ENCODE results near the gene ABCA1. TPM values are rescaled to one million over a fixed set of nuclear protein-coding genes. Genes with fewer than 3 reads are reported as not detected.
"Not testable (repeated sequence)": the region's sequence is repeated elsewhere in the genome, so short reads cannot be mapped to it uniquely, and the experiment has no call there.

The ABCA1 gene
- total RNA-seq, 4 donors from 2014 or later = 59.2 to 84.1 (median 80.5) TPM

GRCh38 chr9:104963076-104963475 is 35.1 kb upstream of the ABCA1 start:
- Histone ChIP-seq H3K9me3 (no peaks in the 10 kb centered on the region), H3K27me3 (no peaks in the 10 kb centered on the region), H3K36me3 (no peaks in the 10 kb centered on the region), H3K27ac (no peak overlapping the region), H3K4me1 (peaks cover 0 to 5% (median 0%) of the 10 kb centered on the region in 4 donors), H3K4me3 (no peak overlapping the region)
- WGBS, 2 donors = 93 to 94% methylated on average over 6 of the region's 6 CpGs
- TF ChIP-seq POLR2A (IDR thresholded peaks at IDR 0.05) (no peak), CTCF (IDR thresholded peaks at IDR 0.05) (no peak), EP300 (IDR thresholded peaks at IDR 0.05) (no peak)
- DNase-seq (ENCODE audit: low spot score in 2 of 2) = no peak

GRCh38 chr9:104961701-104962359 is 33.9 kb upstream of the ABCA1 start:
- H3K4me1 ChIP-seq = no peaks in the 10 kb centered on the region
- DNase-seq (ENCODE audit: low spot score in 2 of 2) = no peak
- no peaks in the 10 kb centered on the region for H3K27me3 ChIP-seq
- TF ChIP-seq POLR2A (IDR thresholded peaks at IDR 0.05) (no peak), EP300 (IDR thresholded peaks at IDR 0.05) (no peak), CTCF (IDR thresholded peaks at IDR 0.05) (no peak)
- H3K4me3 ChIP-seq = no peak overlapping the region
- no peaks in the 10 kb centered on the region for H3K9me3 ChIP-seq
- WGBS, 2 donors = 59 to 62% methylated on average over 6 of the region's 6 CpGs
- no peak overlapping the region for H3K27ac ChIP-seq
- no peaks in the 10 kb centered on the region for H3K36me3 ChIP-seq

- H3K36me3 ChIP-seq = no peaks in the 10 kb centered on the region
- H3K4me3 ChIP-seq = no peak overlapping the region
- TF ChIP-seq CTCF (IDR thresholded peaks at IDR 0.05) (no peak), POLR2A (IDR thresholded peaks at IDR 0.05) (no peak), EP300 (IDR thresholded peaks at IDR 0.05) (no peak)
- DNase-seq (ENCODE audit: low spot score in 2 of 2) = no peak
- H3K27ac ChIP-seq = no peak overlapping the region
- H3K27me3 ChIP-seq = no peaks in the 10 kb centered on the region
- H3K9me3 ChIP-seq = no peaks in the 10 kb centered on the region
- H3K4me1 ChIP-seq = no peaks in the 10 kb centered on the region
- WGBS, 2 donors = 73 to 76% methylated on average over 5 of the region's 5 CpGs
These were observed 33.3 kb upstream of the ABCA1 start for GRCh38 chr9:104961238-104961637.

- Histone ChIP-seq H3K36me3 (no peaks in the 10 kb centered on the region), H3K9me3 (no peaks in the 10 kb centered on the region), H3K27me3 (no peaks in the 10 kb centered on the region), H3K4me1 (no peaks in the 10 kb centered on the region), H3K27ac (no peak overlapping the region), H3K4me3 (no peak overlapping the region)
- 11 to 58% methylated on average over 2 of the region's 2 CpGs for WGBS, 2 donors
- TF ChIP-seq CTCF (IDR thresholded peaks at IDR 0.05) (no peak), EP300 (IDR thresholded peaks at IDR 0.05) (no peak), POLR2A (IDR thresholded peaks at IDR 0.05) (no peak)
- no peak for DNase-seq (ENCODE audit: low spot score in 2 of 2)
These were observed 32.7 kb upstream of the ABCA1 start for GRCh38 chr9:104960662-104961061.

GRCh38 chr9:104958751-104959150 is 30.8 kb upstream of the ABCA1 start:
- H3K27ac ChIP-seq = no peak overlapping the region
- H3K27me3 ChIP-seq = no peaks in the 10 kb centered on the region
- no peak overlapping the region for H3K4me3 ChIP-seq
- no peak for TF ChIP-seq EP300 (IDR thresholded peaks at IDR 0.05)
- TF ChIP-seq POLR2A (IDR thresholded peaks at IDR 0.05) = no peak
- TF ChIP-seq CTCF (IDR thresholded peaks at IDR 0.05) = no peak
- no peaks in the 10 kb centered on the region for H3K36me3 ChIP-seq
- H3K4me1 ChIP-seq = no peaks in the 10 kb centered on the region
- no peak for DNase-seq (ENCODE audit: low spot score in 2 of 2)
- 13 to 30% methylated on average over 1 of the region's 1 CpG for WGBS, 2 donors
- no peaks in the 10 kb centered on the region for H3K9me3 ChIP-seq

- H3K36me3 ChIP-seq; H3K9me3 ChIP-seq; H3K27me3 ChIP-seq; H3K4me1 ChIP-seq; DNase-seq (ENCODE audit: low spot score in 2 of 2); H3K27ac ChIP-seq; H3K4me3 ChIP-seq: not testable (repeated sequence)
- 74 to 82% methylated on average over 4 of the region's 4 CpGs for WGBS, 2 donors
These were observed 30.1 kb upstream of the ABCA1 start for GRCh38 chr9:104958006-104958405.
